Measurements from ENCODE around the gene SIGLEC1.

The SIGLEC1 gene

GRCh38 chr20:3753501-3754275 lies 41.3 kb upstream of the SIGLEC1 start:
- H4K20me1 ChIP-seq (ENCODE audit: control insufficient read depth, insufficient read depth, low read depth, low read length) = no peaks in the 10 kb centered on the region
- no peaks in the 10 kb centered on the region for H3K27me3 ChIP-seq (ENCODE audit: control insufficient read depth, low read length)

GRCh38 chr20:3753098-3753497 lies 40.7 kb upstream of the SIGLEC1 start:
- no peaks in the 10 kb centered on the region for H3K9me3 ChIP-seq (ENCODE audit: control insufficient read depth, insufficient read depth, low read length)
- no peaks in the 10 kb centered on the region for H3K27me3 ChIP-seq (ENCODE audit: control insufficient read depth, low read length)
- no peaks in the 10 kb centered on the region for H4K20me1 ChIP-seq (ENCODE audit: control insufficient read depth, insufficient read depth, low read depth, low read length)
- no peaks in the 10 kb centered on the region for H3K79me2 ChIP-seq (ENCODE audit: control insufficient read depth, low read length)
- H3K4me1 ChIP-seq (ENCODE audit: control insufficient read depth, low read length) = no peaks in the 10 kb centered on the region
- H3K36me3 ChIP-seq (ENCODE audit: control insufficient read depth, low read length) = peaks cover 10% of the 10 kb centered on the region
- H3K4me3 ChIP-seq (ENCODE audit: low read length) = no peak overlapping the region
- TF ChIP-seq, protein P1, sequence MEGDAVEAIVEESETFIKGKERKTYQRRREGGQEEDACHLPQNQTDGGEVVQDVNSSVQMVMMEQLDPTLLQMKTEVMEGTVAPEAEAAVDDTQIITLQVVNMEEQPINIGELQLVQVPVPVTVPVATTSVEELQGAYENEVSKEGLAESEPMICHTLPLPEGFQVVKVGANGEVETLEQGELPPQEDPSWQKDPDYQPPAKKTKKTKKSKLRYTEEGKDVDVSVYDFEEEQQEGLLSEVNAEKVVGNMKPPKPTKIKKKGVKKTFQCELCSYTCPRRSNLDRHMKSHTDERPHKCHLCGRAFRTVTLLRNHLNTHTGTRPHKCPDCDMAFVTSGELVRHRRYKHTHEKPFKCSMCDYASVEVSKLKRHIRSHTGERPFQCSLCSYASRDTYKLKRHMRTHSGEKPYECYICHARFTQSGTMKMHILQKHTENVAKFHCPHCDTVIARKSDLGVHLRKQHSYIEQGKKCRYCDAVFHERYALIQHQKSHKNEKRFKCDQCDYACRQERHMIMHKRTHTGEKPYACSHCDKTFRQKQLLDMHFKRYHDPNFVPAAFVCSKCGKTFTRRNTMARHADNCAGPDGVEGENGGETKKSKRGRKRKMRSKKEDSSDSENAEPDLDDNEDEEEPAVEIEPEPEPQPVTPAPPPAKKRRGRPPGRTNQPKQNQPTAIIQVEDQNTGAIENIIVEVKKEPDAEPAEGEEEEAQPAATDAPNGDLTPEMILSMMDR (IDR thresholded peaks at IDR 0.05; ENCODE audit: low read depth, low read length, poor library complexity, severe bottlenecking) = peak; percentile 89
- TF ChIP-seq EZH2phosphoT487 (IDR thresholded peaks at IDR 0.05; ENCODE audit: borderline replicate concordance, low read length) = no peak
- H3F3A ChIP-seq (ENCODE audit: control insufficient read depth, insufficient read depth) = no peaks in the 10 kb centered on the region
- no peak overlapping the region for H3K27ac ChIP-seq (ENCODE audit: low read depth, low read length)
- no peak overlapping the region for H3K4me2 ChIP-seq (ENCODE audit: low read length)
- no peaks in the 10 kb centered on the region for H3K9me2 ChIP-seq (replicated peaks; ENCODE audit: control insufficient read depth, low read length)

More at GRCh38 chr20:3753501-3754275, 41.3 kb upstream of the SIGLEC1 start:
- H3K79me2 ChIP-seq (ENCODE audit: control insufficient read depth, low read length) = no peaks in the 10 kb centered on the region
- H3K9me3 ChIP-seq (ENCODE audit: control insufficient read depth, insufficient read depth, low read length) = no peaks in the 10 kb centered on the region
- H3K4me1 ChIP-seq (ENCODE audit: control insufficient read depth, low read length) = no peaks in the 10 kb centered on the region
- no peak overlapping the region for H3K4me2 ChIP-seq (ENCODE audit: low read length)
- H3F3A ChIP-seq (ENCODE audit: control insufficient read depth, insufficient read depth) = no peaks in the 10 kb centered on the region
- TF ChIP-seq, protein P1 (IDR thresholded peaks at IDR 0.05; ENCODE audit: low read depth, low read length, poor library complexity, severe bottlenecking) = no peak
- no peaks in the 10 kb centered on the region for H3K9me2 ChIP-seq (replicated peaks; ENCODE audit: control insufficient read depth, low read length)
- H3K4me3 ChIP-seq (ENCODE audit: low read length) = no peak overlapping the region
- no peak overlapping the region for H3K27ac ChIP-seq (ENCODE audit: low read depth, low read length)
- H3K36me3 ChIP-seq (ENCODE audit: control insufficient read depth, low read length) = peaks cover 14% of the 10 kb centered on the region

DNA sequence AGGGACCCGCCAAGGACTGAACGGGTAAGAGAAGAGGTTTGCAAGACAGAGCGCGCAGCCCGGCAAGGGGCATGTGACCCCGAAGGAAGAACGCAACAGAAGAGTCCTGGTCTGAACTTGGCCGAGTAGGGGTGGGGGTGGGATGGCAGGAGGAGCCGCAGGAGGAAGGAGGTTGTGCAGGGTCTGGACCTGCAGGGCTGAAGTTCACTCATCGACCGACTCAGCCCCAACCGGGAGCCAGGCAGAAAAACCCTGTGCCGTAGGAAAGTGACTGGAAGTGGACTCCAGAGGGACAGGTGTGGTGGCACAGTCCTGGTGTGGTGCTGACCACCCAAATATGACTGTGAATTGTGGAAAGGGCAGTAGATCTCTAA lies 40.0 kb upstream of the SIGLEC1 start:
- no peaks in the 10 kb centered on the region for H3F3A ChIP-seq (ENCODE audit: control insufficient read depth, insufficient read depth)
- no peaks in the 10 kb centered on the region for H3K9me3 ChIP-seq (ENCODE audit: control insufficient read depth, insufficient read depth, low read length)
- H3K79me2 ChIP-seq (ENCODE audit: control insufficient read depth, low read length) = no peaks in the 10 kb centered on the region
- H3K27me3 ChIP-seq (ENCODE audit: control insufficient read depth, low read length) = no peaks in the 10 kb centered on the region
- TF ChIP-seq, protein P1 (IDR thresholded peaks at IDR 0.05; ENCODE audit: low read depth, low read length, poor library complexity, severe bottlenecking) = no peak
- no peak for TF ChIP-seq EZH2phosphoT487 (IDR thresholded peaks at IDR 0.05; ENCODE audit: borderline replicate concordance, low read length)
- no peak overlapping the region for H3K4me3 ChIP-seq (ENCODE audit: low read length)
- H3K4me2 ChIP-seq (ENCODE audit: low read length) = no peak overlapping the region
- no peaks in the 10 kb centered on the region for H3K9me2 ChIP-seq (replicated peaks; ENCODE audit: control insufficient read depth, low read length)
- no peaks in the 10 kb centered on the region for H4K20me1 ChIP-seq (ENCODE audit: control insufficient read depth, insufficient read depth, low read depth, low read length)
- H3K36me3 ChIP-seq (ENCODE audit: control insufficient read depth, low read length) = peaks cover 5% of the 10 kb centered on the region; the same call in 1 of the 2 replicates
- H3K27ac ChIP-seq (ENCODE audit: low read depth, low read length) = no peak overlapping the region
- no peaks in the 10 kb centered on the region for H3K4me1 ChIP-seq (ENCODE audit: control insufficient read depth, low read length)
